ENCODE results near the gene KIF18B. TPM values are rescaled to one million over a fixed set of nuclear protein-coding genes. Genes with fewer than 3 reads are reported as not detected.

KIF18B gene
- total and polyA plus RNA-seq, 2 of the 8 experiments (the other 6 are each of a cell fraction or from before 2014, with no cell fraction given), result 39.0 to 59.4 TPM

DNA sequence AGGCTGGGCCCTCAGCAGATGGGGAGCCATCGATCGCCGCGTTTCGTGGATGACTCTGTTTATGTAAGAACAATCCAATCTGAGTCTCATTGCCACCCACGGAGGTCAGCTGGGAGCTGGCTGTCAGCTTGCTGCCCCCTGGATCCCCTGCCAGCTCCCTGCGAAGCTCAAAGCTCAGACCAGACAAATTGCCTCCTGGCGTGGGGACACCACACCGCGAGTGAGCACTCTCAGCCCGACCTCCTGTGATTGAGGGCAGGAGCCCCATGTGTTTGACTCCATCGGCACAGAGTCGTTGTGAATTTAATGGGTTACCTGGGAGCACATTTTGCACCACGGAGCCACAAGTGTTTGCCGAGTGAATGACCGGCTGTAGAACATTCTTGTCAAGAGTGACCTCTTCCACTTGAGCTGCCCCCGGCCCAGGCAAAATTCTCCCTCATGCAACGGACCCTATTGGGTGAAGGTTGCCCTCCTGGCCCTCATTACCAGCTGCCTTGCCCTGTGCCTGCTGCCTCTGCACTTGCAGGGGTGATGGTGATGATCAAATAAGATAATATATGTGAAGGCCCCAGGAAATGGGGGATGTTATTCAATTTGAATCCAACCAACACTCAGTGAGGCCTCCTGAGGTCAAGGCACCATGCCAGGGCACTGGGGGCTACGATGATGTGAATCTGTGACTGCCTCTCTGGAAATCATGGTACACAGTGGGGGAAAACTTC is 24.7 kb downstream of the KIF18B start (continued):
- TF ChIP-seq, protein P1, sequence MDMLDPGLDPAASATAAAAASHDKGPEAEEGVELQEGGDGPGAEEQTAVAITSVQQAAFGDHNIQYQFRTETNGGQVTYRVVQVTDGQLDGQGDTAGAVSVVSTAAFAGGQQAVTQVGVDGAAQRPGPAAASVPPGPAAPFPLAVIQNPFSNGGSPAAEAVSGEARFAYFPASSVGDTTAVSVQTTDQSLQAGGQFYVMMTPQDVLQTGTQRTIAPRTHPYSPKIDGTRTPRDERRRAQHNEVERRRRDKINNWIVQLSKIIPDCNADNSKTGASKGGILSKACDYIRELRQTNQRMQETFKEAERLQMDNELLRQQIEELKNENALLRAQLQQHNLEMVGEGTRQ (IDR thresholded peaks at IDR 0.05; ENCODE audit: low read length), result no peak
- TF ChIP-seq TAF7 (optimal IDR thresholded peaks at IDR 0.05; ENCODE audit: borderline replicate concordance, low read depth, low read length), result no peak
- TF ChIP-seq, protein P2, sequence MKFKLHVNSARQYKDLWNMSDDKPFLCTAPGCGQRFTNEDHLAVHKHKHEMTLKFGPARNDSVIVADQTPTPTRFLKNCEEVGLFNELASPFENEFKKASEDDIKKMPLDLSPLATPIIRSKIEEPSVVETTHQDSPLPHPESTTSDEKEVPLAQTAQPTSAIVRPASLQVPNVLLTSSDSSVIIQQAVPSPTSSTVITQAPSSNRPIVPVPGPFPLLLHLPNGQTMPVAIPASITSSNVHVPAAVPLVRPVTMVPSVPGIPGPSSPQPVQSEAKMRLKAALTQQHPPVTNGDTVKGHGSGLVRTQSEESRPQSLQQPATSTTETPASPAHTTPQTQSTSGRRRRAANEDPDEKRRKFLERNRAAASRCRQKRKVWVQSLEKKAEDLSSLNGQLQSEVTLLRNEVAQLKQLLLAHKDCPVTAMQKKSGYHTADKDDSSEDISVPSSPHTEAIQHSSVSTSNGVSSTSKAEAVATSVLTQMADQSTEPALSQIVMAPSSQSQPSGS (IDR thresholded peaks at IDR 0.05; ENCODE audit: low read length), result no peak
- no peak for TF ChIP-seq NANOG (IDR thresholded peaks at IDR 0.05; ENCODE audit: insufficient read depth, low read depth, low read length, poor library complexity, severe bottlenecking)
